GM19467 (cell line): Measurements from ENCODE around the gene DOLK.

ENCODE experiments used
- ATAC-seq: cut with Tn5 transposase; IDR thresholded peaks from one replicate; pipeline ENCODE4 v1.9.1; 2021; ENCODE audit warnings: mild to moderate bottlenecking, moderate library complexity; ENCODE audit not compliant: unreplicated experiment

Gene DOLK

DNA sequence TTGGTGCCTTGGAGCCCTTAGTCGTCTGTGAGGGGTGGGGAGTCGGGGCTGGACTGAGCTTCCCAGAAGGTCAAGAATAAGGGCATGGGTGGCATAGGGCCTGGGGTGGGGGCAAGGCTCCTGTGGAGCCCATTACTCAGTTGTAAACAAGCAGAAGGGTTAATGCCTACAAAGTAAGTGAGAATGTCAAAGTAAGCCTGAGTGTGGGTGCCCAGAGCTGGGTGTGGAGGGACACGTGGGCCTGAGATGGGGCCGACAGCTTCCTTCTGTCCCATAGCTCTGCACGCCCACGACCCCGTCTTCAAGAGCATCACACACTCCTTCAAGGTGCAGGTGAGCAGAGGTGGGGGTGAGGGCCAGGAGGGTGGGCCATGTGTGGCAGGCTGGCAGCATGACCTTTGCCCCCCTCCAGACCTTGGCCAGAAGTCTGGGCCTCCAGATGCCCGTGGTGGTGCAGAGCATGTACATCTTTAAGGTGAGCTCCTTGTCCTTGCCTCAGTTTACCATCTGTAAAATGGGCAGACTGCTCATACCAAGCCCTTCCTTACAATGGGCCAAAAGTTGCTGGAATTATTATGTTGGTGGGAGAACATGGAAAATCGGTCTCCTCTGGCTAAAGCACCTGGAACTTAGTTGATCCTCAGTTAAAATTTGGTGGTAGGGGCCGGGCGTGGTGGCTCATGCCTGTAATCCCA is 11.1 kb downstream of the DOLK start:
- no peak for ATAC-seq

DNA sequence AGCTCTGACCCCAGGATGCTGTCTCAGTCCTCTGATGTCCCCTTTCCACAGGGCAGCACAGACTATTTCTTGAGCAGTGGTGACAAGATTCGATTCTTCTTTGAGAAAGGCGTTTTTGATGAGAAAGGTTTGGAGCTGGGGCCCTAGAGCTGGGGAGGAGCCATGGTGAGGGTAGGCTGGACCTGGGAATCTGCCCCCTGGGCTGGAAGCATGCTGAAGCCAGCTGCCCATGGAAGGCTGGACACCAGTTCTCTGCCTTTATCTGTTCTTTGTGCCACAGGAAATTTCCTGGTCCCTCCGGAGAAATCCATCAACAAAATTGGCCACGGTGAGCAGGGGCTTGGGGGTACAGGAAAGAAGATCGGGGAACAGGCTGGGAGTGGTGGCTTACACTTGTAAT is 13.7 kb downstream of the DOLK start:
- no peak for ATAC-seq

- no peak for ATAC-seq
These were observed 17.8 kb downstream of the DOLK start for GRCh38 chr9:128929560-128929959.

DNA sequence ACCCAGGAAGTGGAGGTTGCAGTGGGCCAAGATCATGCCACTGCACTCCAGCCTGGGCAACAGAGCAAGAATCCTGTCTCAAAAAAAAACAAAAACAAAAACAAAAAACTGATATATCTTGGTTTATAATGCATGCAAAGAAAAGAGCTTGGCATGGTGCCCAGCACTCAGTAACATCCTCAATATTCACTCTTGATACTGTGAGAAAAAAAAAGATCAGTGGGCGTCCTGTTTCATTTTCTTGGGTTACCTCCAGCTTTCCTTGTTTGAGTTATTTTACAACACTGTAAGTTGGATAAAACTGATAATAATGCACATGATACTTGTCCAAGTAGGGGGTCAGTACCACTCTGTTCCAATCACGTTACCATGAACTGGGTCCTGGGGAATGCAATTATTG is 18.8 kb downstream of the DOLK start:
- no peak for ATAC-seq

GRCh38 chr9:128927731-128928411 is 19.5 kb downstream of the DOLK start:
- ATAC-seq: no peak

DNA sequence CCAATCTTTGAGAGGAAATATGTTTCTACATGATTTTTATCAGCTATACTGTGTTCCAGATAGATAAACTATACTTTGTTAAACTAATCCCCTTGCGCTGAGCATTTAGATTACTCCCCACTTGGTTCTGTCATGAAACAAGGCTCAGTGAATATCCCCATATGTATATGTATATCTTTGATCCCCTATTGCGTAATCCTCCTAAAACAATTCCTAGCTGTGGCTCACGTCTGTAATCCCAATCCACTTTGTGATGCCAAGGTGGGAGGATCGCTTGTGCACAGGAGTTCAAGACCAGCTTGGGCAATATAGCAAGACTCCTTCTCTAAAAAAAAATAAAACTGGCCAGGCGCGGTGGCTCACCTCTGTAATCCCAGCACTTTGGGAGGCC is 23.9 kb downstream of the DOLK start:
- no peak for ATAC-seq

DNA sequence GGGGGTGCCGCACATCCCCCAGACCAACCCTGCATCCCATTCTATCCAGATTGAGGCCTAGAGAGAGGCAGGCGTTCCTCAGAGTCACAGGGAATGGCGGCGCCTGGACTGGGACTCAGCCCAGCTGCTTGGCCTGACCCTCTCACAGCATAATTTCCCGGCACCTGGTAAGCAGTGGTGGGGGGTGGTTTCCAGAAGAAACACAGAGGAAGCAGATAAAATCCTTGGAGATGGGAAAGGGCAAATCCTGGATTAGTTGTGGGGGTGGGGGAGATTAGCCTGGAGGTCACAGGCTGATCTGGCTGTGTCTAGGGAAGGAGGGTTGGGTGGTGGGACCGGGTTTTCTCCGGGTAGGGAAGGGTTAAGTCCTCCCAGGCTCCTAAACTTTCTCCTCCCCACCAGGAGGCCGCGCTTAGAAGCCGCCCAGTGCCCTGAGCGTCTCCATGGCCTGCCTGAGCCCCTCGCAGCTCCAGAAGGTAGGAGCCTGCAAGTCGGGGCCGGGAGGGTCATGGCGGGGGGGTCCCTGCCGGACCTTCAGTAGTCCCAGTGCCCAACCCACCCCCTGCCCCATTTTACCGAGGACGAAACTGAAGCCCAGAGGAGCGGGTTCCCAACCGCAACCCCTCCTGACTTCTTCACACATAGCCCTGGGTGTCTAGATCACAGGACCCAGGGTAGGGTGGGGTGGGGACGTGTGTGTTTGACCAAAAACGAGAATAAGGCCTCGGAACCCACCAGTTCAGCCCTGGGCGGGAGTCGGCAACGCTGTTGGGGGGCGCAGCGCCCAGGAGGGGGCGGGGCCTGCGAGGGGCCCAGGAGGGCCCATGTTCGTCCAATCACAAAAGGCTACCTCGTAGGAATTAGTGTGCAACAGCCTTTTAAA is 25.3 kb downstream of the DOLK start:
- ATAC-seq: no peak

- no peak for ATAC-seq
These were observed 26.9 kb downstream of the DOLK start, which contains the start of gene PHYHD1 for GRCh38 chr9:128920381-128921058. TSS of gene PHYHD1 (plus strand) at chr9:128920982. CDS start at chr9:128922324, 1,342 bp downstream.

GRCh38 chr9:128919402-128920089 is 27.9 kb downstream of the DOLK start:
- ATAC-seq: no peak

DNA sequence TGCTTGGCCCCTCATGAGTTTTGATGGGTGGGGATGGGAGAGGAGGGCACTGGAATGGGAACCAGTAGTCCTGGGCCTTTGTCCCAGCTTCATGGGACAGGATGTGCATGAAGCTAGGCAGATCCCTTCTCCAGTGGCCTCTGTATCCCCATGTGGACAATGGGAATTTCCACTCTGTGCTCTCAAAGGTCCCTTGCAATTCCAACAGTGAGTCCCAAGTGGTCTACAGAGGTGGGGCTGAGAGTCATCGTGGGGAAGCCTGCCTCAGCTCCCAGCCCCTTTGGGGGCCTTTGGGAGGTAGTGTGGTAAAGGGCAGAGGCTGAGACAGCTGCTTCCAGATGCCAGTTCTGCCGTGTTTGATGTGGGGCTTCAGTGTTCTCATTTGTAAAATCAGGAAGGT is 28.5 kb downstream of the DOLK start:
- ATAC-seq: no peak

- ATAC-seq: no peak
These were observed 30.1 kb downstream of the DOLK start for GRCh38 chr9:128917151-128917849.

- ATAC-seq: no peak
These were observed 30.7 kb downstream of the DOLK start for GRCh38 chr9:128916745-128917144.

GRCh38 chr9:128916204-128916603 is 31.2 kb downstream of the DOLK start:
- no peak for ATAC-seq

DNA sequence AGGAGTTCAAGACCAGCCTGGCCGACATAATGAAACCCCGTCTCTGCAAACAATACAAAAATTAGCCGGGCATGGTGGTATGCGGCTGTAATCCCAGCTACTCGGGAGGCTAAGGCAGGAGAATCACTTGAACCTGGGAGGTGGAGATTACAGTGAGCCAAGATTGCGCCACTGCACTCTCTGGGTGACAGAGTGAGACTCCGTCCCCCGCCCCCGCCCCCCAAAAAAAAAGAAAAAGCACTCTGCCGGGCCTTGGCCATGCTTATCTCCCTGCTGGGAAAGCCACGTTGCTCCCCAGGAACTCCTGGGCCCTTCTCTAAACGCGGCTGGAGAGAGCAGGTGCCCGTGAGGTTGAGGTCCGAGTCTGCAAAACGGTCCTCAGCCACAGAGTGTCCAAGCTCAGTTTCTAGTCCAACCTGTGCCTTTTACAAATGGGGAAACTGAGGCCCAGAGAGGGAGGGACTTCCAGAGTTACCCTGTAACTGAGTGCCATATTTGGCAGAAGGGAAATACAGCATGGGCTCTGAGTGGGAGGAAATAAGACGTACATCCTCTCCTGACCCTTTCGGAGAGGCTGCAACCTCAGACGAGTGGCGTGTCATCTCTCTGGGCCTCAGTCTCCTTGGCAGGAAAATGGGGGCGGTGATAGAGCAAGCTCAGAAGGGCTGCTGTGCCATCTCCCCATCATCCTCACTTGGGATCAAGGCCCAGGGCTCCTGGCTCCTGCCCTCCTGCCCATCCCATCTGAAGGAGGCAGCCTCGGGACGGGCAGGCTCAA is 33.2 kb downstream of the DOLK start:
- no peak for ATAC-seq

- ATAC-seq: no peak
These were observed 34.1 kb downstream of the DOLK start for GRCh38 chr9:128913048-128913900.

GRCh38 chr9:128912270-128912853 is 35.0 kb downstream of the DOLK start:
- no peak for ATAC-seq

GRCh38 chr9:128911529-128912035 is 35.8 kb downstream of the DOLK start:
- ATAC-seq: no peak

- no peak for ATAC-seq
These were observed 36.5 kb downstream of the DOLK start for GRCh38 chr9:128910906-128911305.
